Choroid plexus epithelial cell (primary cell): ENCODE measurements around the gene SOD3.

Experiments used
- DNase-seq: peaks from one replicate; pipeline ENCODE4 v3.0.0-alpha.2; 2010; ENCODE audit warnings: low read depth
- H3K4me3 ChIP-seq: 2 replicates; pipeline ENCODE4 v1.5.1; 2011; ENCODE audit warnings: low read depth, mild to moderate bottlenecking, control low read depth, low read length, moderate library complexity
- TF ChIP-seq, protein P1 (sequence below): conservative IDR thresholded peaks from 2 replicates; pipeline ENCODE4 v1.5.1; 2011; ENCODE audit warnings: low read depth, mild to moderate bottlenecking, control low read depth, inconsistent platforms, low read length, moderate library complexity

Gene SOD3

DNA sequence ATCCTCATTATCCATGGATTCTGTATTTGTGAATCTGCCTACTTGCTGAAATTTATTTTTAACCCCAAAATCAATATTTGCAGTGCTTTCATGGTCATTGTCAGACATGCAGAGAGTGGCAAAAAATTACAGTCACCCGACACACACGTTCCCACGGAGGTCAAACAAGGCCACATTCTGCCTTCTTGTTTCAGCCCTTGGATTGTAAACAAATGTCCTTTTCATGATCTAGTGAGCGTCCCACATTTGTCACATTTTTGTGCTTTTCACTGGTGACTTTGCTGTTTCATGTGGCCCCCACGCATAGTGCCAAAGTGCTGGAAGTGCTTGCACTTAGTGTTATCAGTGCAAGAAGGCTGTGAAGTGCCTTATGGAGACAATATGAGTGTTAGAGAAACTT lies 45.0 kb downstream of the SOD3 start:
- no peak for DNase-seq
- TF ChIP-seq, protein P1, sequence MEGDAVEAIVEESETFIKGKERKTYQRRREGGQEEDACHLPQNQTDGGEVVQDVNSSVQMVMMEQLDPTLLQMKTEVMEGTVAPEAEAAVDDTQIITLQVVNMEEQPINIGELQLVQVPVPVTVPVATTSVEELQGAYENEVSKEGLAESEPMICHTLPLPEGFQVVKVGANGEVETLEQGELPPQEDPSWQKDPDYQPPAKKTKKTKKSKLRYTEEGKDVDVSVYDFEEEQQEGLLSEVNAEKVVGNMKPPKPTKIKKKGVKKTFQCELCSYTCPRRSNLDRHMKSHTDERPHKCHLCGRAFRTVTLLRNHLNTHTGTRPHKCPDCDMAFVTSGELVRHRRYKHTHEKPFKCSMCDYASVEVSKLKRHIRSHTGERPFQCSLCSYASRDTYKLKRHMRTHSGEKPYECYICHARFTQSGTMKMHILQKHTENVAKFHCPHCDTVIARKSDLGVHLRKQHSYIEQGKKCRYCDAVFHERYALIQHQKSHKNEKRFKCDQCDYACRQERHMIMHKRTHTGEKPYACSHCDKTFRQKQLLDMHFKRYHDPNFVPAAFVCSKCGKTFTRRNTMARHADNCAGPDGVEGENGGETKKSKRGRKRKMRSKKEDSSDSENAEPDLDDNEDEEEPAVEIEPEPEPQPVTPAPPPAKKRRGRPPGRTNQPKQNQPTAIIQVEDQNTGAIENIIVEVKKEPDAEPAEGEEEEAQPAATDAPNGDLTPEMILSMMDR, result no peak
- H3K4me3 ChIP-seq, result no peak overlapping the region

DNA sequence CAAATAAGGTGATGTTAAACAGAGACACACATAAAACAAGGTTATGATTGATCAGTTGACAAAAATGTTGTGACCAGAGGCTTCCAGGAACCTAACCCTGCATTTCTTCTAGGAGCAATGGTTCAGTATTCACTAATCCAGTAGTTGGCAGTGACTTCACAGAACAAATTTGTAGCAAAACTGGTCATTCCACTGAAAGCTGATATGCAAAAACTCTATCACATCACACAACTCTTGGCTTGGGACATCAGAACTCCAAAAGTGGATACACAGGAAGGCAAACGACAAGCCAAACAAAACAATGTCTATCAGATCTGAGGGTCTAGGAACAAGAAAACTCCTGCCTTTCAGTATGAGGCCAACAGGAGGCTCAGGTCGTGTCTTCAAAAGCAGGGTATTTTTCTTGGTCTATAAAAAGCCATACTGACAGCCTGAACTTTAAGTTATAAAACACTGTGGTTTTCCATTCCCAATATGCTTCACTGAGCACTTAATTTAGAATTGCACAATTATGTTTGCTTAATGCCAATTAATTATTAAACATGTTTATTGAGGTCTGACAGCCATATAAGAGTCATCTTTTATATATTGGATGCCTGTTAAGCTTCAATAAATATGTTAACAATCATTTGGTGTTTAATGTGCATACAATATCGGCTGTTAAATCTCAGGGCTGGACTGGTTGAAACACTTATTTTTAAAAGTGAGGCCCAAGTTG lies 45.6 kb downstream of the SOD3 start:
- DNase-seq, result no peak
- TF ChIP-seq, protein P1, result no peak
- H3K4me3 ChIP-seq, result no peak overlapping the region

DNA sequence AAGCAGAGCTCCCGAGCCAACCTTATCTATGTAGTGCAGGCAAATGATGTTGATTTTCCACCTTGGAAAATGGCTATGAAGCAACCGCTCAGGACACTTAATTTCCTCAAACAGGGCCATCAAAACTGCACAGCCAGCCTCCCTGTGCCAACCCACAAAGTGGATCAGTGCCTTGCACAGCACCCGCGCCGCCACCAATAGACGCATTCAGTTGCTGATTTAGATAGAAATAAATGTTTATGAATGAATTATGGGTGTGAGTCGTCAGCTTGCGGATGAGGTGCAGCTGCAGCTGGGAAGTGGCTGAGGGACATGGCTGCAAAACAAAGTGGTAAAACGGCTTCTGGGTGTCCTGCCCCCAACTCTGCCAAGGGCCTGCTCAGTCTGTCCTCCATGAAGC lies 47.0 kb downstream of the SOD3 start:
- H3K4me3 ChIP-seq, result no peak overlapping the region
- TF ChIP-seq, protein P1, result no peak
- no peak for DNase-seq

DNA sequence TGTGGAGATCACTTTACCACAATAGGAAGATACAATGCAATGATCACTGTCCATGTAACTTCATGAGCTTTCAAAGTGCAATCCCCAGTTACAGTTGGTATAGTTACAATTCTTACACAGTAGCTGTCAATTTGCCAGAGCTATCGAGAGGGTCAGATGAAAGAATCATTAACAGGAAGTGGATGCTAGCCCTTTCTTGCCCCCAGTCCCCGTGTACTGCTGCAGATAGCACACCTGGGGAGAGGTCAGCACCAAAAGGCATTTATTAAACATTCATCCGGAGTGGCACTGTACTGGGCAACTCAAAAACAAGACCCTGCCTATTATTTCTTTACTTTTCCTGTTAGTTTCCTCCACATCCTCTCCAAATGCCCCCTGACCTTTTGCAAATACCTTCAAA lies 47.7 kb downstream of the SOD3 start:
- TF ChIP-seq, protein P1, result no peak
- DNase-seq, result peak; percentile 7

DNA sequence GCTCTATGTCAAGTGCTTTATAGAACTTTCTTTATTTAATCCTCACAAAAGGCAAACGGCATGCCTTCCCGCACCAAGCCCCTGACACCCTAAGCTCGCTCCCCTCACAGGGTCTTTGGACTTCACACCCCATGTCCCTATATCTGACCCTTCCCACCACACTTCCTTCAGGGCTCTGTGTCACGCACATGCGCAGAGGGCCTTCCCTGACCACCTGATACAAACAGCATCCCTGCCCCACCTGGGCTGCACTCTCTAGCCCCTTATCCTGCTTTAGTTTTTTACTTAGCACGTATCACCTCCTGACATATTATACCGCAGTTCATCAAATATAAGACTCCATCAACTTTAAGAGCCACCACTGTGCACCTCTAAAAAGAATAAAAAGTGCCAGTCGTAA lies 49.8 kb downstream of the SOD3 start:
- no peak overlapping the region for H3K4me3 ChIP-seq
- TF ChIP-seq, protein P1, result no peak
- no peak for DNase-seq

More for the DNA sequence above, 47.7 kb downstream of the SOD3 start:
- H3K4me3 ChIP-seq, result no peak overlapping the region

DNA sequence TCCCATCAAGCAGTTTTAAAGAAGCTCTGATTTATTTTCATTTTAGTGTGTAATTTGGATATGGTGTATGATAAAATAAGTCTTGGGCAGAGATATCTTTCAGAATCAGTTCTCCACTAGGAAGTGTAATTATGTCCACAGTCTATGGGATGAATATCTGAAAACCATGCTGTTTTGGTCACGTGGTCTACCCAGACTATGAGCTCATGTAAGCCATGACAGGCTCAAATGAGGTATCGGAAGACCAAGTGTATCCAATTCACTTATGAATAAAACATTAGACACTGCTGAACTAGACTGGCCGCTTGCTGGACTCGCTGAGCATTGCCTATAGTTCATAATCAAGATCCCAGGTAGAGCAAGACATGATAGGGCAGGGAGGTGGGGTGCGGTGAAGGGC lies 50.5 kb downstream of the SOD3 start:
- TF ChIP-seq, protein P1, result no peak
- no peak for DNase-seq
- H3K4me3 ChIP-seq, result no peak overlapping the region

DNA sequence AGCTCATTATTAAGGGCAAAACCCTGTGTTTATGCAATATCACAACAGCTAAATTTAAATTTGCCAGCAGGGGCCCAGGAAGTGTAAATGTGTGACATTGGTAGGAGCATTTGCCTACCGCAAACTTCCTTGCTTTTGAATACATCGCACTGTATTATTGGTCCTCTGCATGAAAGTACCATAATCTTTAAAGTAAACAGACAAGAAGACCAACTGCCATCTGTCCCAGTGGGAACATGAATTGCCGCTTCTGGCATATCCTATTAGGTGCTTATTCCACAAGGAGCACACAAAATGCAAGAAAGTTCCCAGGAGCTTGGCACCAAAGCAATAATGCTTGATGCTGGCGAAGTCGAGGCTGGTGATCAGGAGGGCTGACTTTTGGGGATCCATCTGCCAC lies 51.3 kb downstream of the SOD3 start:
- TF ChIP-seq, protein P1, result no peak

More for the DNA sequence above, 51.3 kb downstream of the SOD3 start:
- no peak for DNase-seq
- no peak overlapping the region for H3K4me3 ChIP-seq
